PC-3 (cell line): ENCODE results near the gene SMARCA4. TPM values are rescaled to one million over a fixed set of nuclear protein-coding genes. Genes with fewer than 3 reads are reported as not detected.

Experiments
- ATAC-seq: fragments of 200-7000 bp; cut with Tn5 transposase; 2 replicates; pipeline ENCODE4 v1.9.1; 2020; ENCODE audit warnings: mild to moderate bottlenecking, moderate library complexity
- BruUV-seq: library from RNA; stranded (reverse); fragments of 400-500 nt; replicated peaks from 2 replicates; lab custom pipeline; 2021; lab: Mats Ljungman, UMichigan
- CTCF ChIA-PET: fragments of 300-600 bp; sonication (Branson Sonifier 250); formaldehyde crosslinking; loops from one replicate; lab custom pipeline; 2022; ENCODE audit warnings: antibody characterized with exemption; lab: Charles Lee
- POLR2A ChIA-PET: fragments of 300-600 bp; sonication (Branson Sonifier 250); formaldehyde crosslinking; loops from one replicate; lab custom pipeline; 2022; ENCODE audit warnings: antibody characterized with exemption; ENCODE audit not compliant: unreplicated experiment; lab: Charles Lee
- DNase-seq: peaks from one replicate; pipeline ENCODE4 v3.0.0-alpha.2; 2015
- H2AFZ ChIP-seq: fragments of 300-600 bp; sonication (generic); 2 replicates; pipeline ENCODE4 v1.6.0; 2016; ENCODE audit warnings: antibody characterized with exemption, low read length
- H3F3A ChIP-seq: fragments of 300-600 bp; sonication (generic); one replicate; pipeline ENCODE4 v1.6.0; 2017; ENCODE audit warnings: antibody characterized with exemption, low read length, control low read depth, mild to moderate bottlenecking; ENCODE audit not compliant: unreplicated experiment
- H3K27ac ChIP-seq: fragments of 300-600 bp; sonication (generic); 2 replicates; pipeline ENCODE4 v1.5.1; 2016; ENCODE audit warnings: mild to moderate bottlenecking, low read length
- H3K27me3 ChIP-seq: fragments of 300-600 bp; sonication (generic); 2 replicates; pipeline ENCODE4 v1.6.1; 2016; ENCODE audit warnings: low read length, mixed read lengths
- H3K36me3 ChIP-seq: fragments of 300-600 bp; sonication (generic); 2 replicates; pipeline ENCODE4 v1.6.1; 2016; ENCODE audit warnings: low read depth, mixed run types, low read length, mixed read lengths
- H3K4me1 ChIP-seq: fragments of 300-600 bp; sonication (generic); 2 replicates; pipeline ENCODE4 v1.5.1; 2016; ENCODE audit warnings: low read length; ENCODE audit not compliant: insufficient read depth
- H3K4me2 ChIP-seq: fragments of 300-600 bp; sonication (generic); 2 replicates; pipeline ENCODE4 v1.6.0; 2016; ENCODE audit warnings: low read length
- H3K4me3 ChIP-seq: fragments of 300-600 bp; sonication (generic); 2 replicates; pipeline ENCODE4 v1.5.1; 2016; ENCODE audit warnings: mild to moderate bottlenecking, low read length, mixed read lengths
- H3K79me2 ChIP-seq: fragments of 300-600 bp; sonication (generic); 2 replicates; pipeline ENCODE4 v1.6.1; 2017; ENCODE audit warnings: low read length, mixed read lengths
- H3K9ac ChIP-seq: fragments of 300-600 bp; sonication (generic); 2 replicates; pipeline ENCODE4 v1.6.0; 2016; ENCODE audit warnings: mild to moderate bottlenecking, low read length
- H3K9me2 ChIP-seq: fragments of 300-600 bp; sonication (generic); replicated peaks from 2 replicates; pipeline ENCODE4 v1.6.1; 2016; ENCODE audit warnings: mixed run types, low read length, mixed read lengths
- H3K9me3 ChIP-seq: fragments of 300-600 bp; sonication (generic); 2 replicates; pipeline ENCODE4 v1.6.1; 2016; ENCODE audit warnings: low read length, mixed read lengths
- H4K20me1 ChIP-seq: fragments of 300-600 bp; sonication (generic); 2 replicates; pipeline ENCODE4 v1.6.1; 2016; ENCODE audit warnings: low read length, mixed read lengths
- EZH2 ChIP-seq: fragments of 300-600 bp; sonication (generic); IDR thresholded peaks from one replicate; pipeline ENCODE4 v1.6.1; 2017; ENCODE audit warnings: antibody characterized with exemption, mild to moderate bottlenecking, low read length; ENCODE audit not compliant: unreplicated experiment
- EZH2phosphoT487 ChIP-seq: fragments of 300-600 bp; sonication (generic); IDR thresholded peaks from 2 replicates; pipeline ENCODE4 v1.6.1; 2018; ENCODE audit warnings: mild to moderate bottlenecking, antibody characterized with exemption, low read length, borderline replicate concordance
- intact Hi-C: fragments of 100-400 bp; cut with micrococcal nuclease; formaldehyde crosslinking; loops from 2 replicates; pipeline ENCODE4 v1.9.0; 2023
- total RNA-seq: library from RNA; depleted of rRNA; stranded (reverse); fragments of >200 nt; gene quantifications from 2 replicates; pipeline ENCODE4 v1.2.3, GENCODE V29; 2014
- TF ChIP-seq, protein P1 (sequence below): fragments of 300-600 bp; sonication (generic); conservative IDR thresholded peaks from 2 replicates; pipeline ENCODE4 v1.5.1; 2017; ENCODE audit warnings: antibody characterized with exemption, low read depth, mild to moderate bottlenecking, low read length

The SMARCA4 gene
- total RNA-seq, 1 experiment from 2014 or later = 197 TPM

- no TSS peak for BruUV-seq
- CTCF ChIA-PET = interaction anchor here (0.7 kb wide), 1 partner anchor 12 kb away, joined by 3 read pairs; no protein-coding TSS in a partner anchor
- Histone ChIP-seq H3K4me1 (no peaks in the 10 kb centered on the region), H3K36me3 (peaks cover 24% of the 10 kb centered on the region), H3K9me3 (no peaks in the 10 kb centered on the region), H2AFZ (no peak overlapping the region), H3K79me2 (no peaks in the 10 kb centered on the region), H3K9ac (no peak overlapping the region), H3K9me2 (no peaks in the 10 kb centered on the region), H3K27me3 (no peaks in the 10 kb centered on the region), H3K27ac (no peak overlapping the region), H4K20me1 (no peaks in the 10 kb centered on the region), H3K4me3 (no peak overlapping the region), H3K4me2 (no peak overlapping the region), H3F3A (no peaks in the 10 kb centered on the region)
- intact Hi-C loops = no loop called here
- TF ChIP-seq, protein P1, sequence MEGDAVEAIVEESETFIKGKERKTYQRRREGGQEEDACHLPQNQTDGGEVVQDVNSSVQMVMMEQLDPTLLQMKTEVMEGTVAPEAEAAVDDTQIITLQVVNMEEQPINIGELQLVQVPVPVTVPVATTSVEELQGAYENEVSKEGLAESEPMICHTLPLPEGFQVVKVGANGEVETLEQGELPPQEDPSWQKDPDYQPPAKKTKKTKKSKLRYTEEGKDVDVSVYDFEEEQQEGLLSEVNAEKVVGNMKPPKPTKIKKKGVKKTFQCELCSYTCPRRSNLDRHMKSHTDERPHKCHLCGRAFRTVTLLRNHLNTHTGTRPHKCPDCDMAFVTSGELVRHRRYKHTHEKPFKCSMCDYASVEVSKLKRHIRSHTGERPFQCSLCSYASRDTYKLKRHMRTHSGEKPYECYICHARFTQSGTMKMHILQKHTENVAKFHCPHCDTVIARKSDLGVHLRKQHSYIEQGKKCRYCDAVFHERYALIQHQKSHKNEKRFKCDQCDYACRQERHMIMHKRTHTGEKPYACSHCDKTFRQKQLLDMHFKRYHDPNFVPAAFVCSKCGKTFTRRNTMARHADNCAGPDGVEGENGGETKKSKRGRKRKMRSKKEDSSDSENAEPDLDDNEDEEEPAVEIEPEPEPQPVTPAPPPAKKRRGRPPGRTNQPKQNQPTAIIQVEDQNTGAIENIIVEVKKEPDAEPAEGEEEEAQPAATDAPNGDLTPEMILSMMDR = no peak
- TF ChIP-seq EZH2phosphoT487 (no peak), EZH2 (no peak)
- POLR2A ChIA-PET = no interaction called here
- no peak for ATAC-seq
- DNase-seq = no peak
These were observed 87.0 kb downstream of the SMARCA4 start for GRCh38 chr19:11047866-11048265.

DNA sequence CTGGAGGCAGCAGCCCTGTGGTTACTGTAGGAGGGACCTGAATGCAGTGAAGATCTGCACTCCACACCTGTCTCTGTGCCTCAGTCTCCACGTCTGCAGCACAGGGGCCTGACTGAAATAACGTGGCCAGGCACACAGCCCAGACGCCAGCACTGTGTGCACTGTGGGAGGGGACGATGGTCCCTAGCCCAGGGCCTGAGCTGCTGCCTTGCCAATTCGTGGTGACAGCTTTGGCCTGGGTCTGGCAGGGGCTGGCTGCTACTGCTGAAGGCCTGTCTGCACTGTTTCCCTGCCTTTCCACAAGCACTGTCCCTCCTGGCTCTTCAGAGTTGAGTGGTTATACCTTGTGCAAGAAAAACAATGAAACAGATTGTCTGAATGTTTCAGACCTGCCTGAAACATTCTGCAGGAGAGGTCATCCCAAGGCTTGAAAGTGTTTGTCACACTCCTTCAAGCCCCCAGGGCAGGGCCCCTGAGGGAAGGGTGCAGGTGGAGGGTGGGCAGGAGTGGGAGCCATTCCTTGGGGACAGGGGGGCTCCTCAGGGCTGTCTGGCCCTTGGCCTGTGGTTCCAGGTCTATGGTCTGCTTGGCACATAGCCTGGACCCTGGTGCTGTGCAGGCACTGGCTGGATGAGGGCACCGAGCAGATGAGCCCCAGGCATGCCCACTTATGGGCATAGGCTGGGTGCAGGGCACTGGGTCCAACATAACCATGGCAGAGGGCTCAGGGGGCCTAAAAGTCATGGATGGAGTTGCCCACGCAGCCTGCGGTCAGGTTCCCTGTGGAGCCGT, 89.7 kb downstream of the SMARCA4 start:
- H3K4me2 ChIP-seq = no peak overlapping the region
- H3F3A ChIP-seq = no peaks in the 10 kb centered on the region
- no TSS peak for BruUV-seq
- TF ChIP-seq, protein P1 = no peak
- TF ChIP-seq EZH2 = no peak
- TF ChIP-seq EZH2phosphoT487 = no peak
- POLR2A ChIA-PET = no interaction called here
- no peaks in the 10 kb centered on the region for H3K27me3 ChIP-seq
- no peaks in the 10 kb centered on the region for H3K4me1 ChIP-seq
- no peak overlapping the region for H3K4me3 ChIP-seq
- no peaks in the 10 kb centered on the region for H3K9me3 ChIP-seq
- CTCF ChIA-PET = no interaction called here
- DNase-seq (no peak), ATAC-seq (no peak)
- no peaks in the 10 kb centered on the region for H3K79me2 ChIP-seq
- peaks cover 25% of the 10 kb centered on the region for H3K36me3 ChIP-seq
- H3K9me2 ChIP-seq = no peaks in the 10 kb centered on the region
- intact Hi-C loops = no loop called here
- no peak overlapping the region for H2AFZ ChIP-seq
- no peak overlapping the region for H3K27ac ChIP-seq
- no peak overlapping the region for H3K9ac ChIP-seq
- no peaks in the 10 kb centered on the region for H4K20me1 ChIP-seq

- TF ChIP-seq, protein P1 = no peak
- TF ChIP-seq EZH2 = no peak
- TF ChIP-seq EZH2phosphoT487 = no peak
- BruUV-seq = no TSS peak
- H3K36me3 ChIP-seq = peaks cover 36% of the 10 kb centered on the region
These were observed 93.0 kb downstream of the SMARCA4 start for GRCh38 chr19:11053817-11054195.

More at GRCh38 chr19:11053817-11054195, 93.0 kb downstream of the SMARCA4 start:
- Histone ChIP-seq H3K9ac (no peak overlapping the region), H3F3A (no peaks in the 10 kb centered on the region), H3K27ac (no peak overlapping the region), H3K4me2 (no peak overlapping the region), H3K9me2 (no peaks in the 10 kb centered on the region), H3K79me2 (no peaks in the 10 kb centered on the region), H2AFZ (no peak overlapping the region), H3K4me1 (no peaks in the 10 kb centered on the region), H3K4me3 (no peak overlapping the region), H3K27me3 (no peaks in the 10 kb centered on the region), H4K20me1 (no peaks in the 10 kb centered on the region), H3K9me3 (no peaks in the 10 kb centered on the region)
- CTCF ChIA-PET = interaction anchor here (0.7 kb wide), 1 partner anchor 18 kb away, joined by 7 read pairs; no protein-coding TSS in a partner anchor
- ATAC-seq (no peak), DNase-seq (no peak)
- POLR2A ChIA-PET = no interaction called here
- intact Hi-C loops = no loop called here
